IPS DF 6.9 (cell line): Measurements from ENCODE around the gene ADGRV1.

Source experiments
- DNase-seq: peaks from one replicate; pipeline ENCODE4 v3.0.0-alpha.2; 2013; ENCODE audit warnings: low read depth, low spot score
- H3K27ac ChIP-seq: one replicate; pipeline ENCODE4 v1.5.1; 2013; ENCODE audit warnings: low read length, control low read depth
- H3K27me3 ChIP-seq: 2 replicates; pipeline ENCODE4 v1.6.1; 2013; ENCODE audit warnings: mild to moderate bottlenecking, low read length; ENCODE audit not compliant: control insufficient read depth, insufficient read depth
- H3K36me3 ChIP-seq: 2 replicates; pipeline ENCODE4 v1.6.1; 2013; ENCODE audit warnings: low read length; ENCODE audit not compliant: control insufficient read depth, insufficient read depth
- H3K4me1 ChIP-seq: 2 replicates; pipeline ENCODE4 v1.6.1; 2013; ENCODE audit warnings: low read length; ENCODE audit not compliant: control insufficient read depth, insufficient read depth
- H3K4me3 ChIP-seq: 2 replicates; pipeline ENCODE4 v1.5.1; 2013; ENCODE audit warnings: mild to moderate bottlenecking, low read length
- H3K9me3 ChIP-seq: 2 replicates; pipeline ENCODE4 v1.6.1; 2013; ENCODE audit warnings: low read length, inconsistent platforms; ENCODE audit not compliant: control insufficient read depth, insufficient read depth
- WGBS: extraction: QIAGEN DNeasy Blood & Tissue Kit; methylation state at CpG from one replicate; pipeline ENCODE4 v1.1.7; 2013; ENCODE audit warnings: mixed read lengths, missing lambda C conversion rate; ENCODE audit not compliant: insufficient read length, insufficient coverage; 5-methylcytosine and 5-hydroxymethylcytosine counted together

Gene ADGRV1

GRCh38 chr5:91175708-91176107, 617.1 kb downstream of the ADGRV1 start:
- no peaks in the 10 kb centered on the region for H3K4me1 ChIP-seq
- no CpG with 5 or more reads among the region's 3 CpGs for WGBS
- H3K4me3 ChIP-seq = no peak overlapping the region
- no peak for DNase-seq
- H3K27me3 ChIP-seq = no peaks in the 10 kb centered on the region
- no peaks in the 10 kb centered on the region for H3K36me3 ChIP-seq
- H3K27ac ChIP-seq = no peak overlapping the region
- H3K9me3 ChIP-seq = no peaks in the 10 kb centered on the region

- no peak overlapping the region for H3K27ac ChIP-seq
- no peaks in the 10 kb centered on the region for H3K4me1 ChIP-seq
- no peaks in the 10 kb centered on the region for H3K36me3 ChIP-seq
- no peak overlapping the region for H3K4me3 ChIP-seq
- H3K9me3 ChIP-seq = no peaks in the 10 kb centered on the region
- no peaks in the 10 kb centered on the region for H3K27me3 ChIP-seq
- no CpG with 5 or more reads among the region's 6 CpGs for WGBS
- DNase-seq = no peak
Measured at GRCh38 chr5:91176288-91177016, 617.9 kb downstream of the ADGRV1 start.

- no peaks in the 10 kb centered on the region for H3K27me3 ChIP-seq
- H3K27ac ChIP-seq = no peak overlapping the region
- no peaks in the 10 kb centered on the region for H3K4me1 ChIP-seq
- H3K9me3 ChIP-seq = no peaks in the 10 kb centered on the region
- H3K36me3 ChIP-seq = no peaks in the 10 kb centered on the region
- DNase-seq = no peak
- WGBS = no CpG with 5 or more reads among the region's 5 CpGs
- H3K4me3 ChIP-seq = no peak overlapping the region
Measured at GRCh38 chr5:91177085-91177484, 618.5 kb downstream of the ADGRV1 start.

- Histone ChIP-seq H3K27ac (no peak overlapping the region), H3K4me3 (no peak overlapping the region), H3K4me1 (no peaks in the 10 kb centered on the region), H3K36me3 (no peaks in the 10 kb centered on the region), H3K27me3 (no peaks in the 10 kb centered on the region), H3K9me3 (no peaks in the 10 kb centered on the region)
- no peak for DNase-seq
- no CpG with 5 or more reads among the region's 3 CpGs for WGBS
Measured at GRCh38 chr5:91177639-91178038, 619.0 kb downstream of the ADGRV1 start.

- no peak for DNase-seq
- no peak overlapping the region for H3K27ac ChIP-seq
- no peaks in the 10 kb centered on the region for H3K27me3 ChIP-seq
- H3K9me3 ChIP-seq = no peaks in the 10 kb centered on the region
- 0 out of 2 replicates have a peak, but pooled peaks cover 2% of the 10 kb centered on the region for H3K4me1 ChIP-seq
- no peaks in the 10 kb centered on the region for H3K36me3 ChIP-seq
- no peak overlapping the region for H3K4me3 ChIP-seq
- no CpG with 5 or more reads among the region's 2 CpGs for WGBS
Measured at GRCh38 chr5:91178461-91178860, 619.9 kb downstream of the ADGRV1 start.

GRCh38 chr5:91179018-91179417, 620.4 kb downstream of the ADGRV1 start:
- 0 out of 2 replicates have a peak, but pooled peaks cover 2% of the 10 kb centered on the region for H3K4me1 ChIP-seq
- no CpG with 5 or more reads among the region's 1 CpG for WGBS
- H3K27me3 ChIP-seq = no peaks in the 10 kb centered on the region
- H3K4me3 ChIP-seq = no peak overlapping the region
- no peaks in the 10 kb centered on the region for H3K36me3 ChIP-seq
- H3K27ac ChIP-seq = no peak overlapping the region
- no peak for DNase-seq
- no peaks in the 10 kb centered on the region for H3K9me3 ChIP-seq

GRCh38 chr5:91180506-91180905, 621.9 kb downstream of the ADGRV1 start:
- Histone ChIP-seq H3K4me3 (no peak overlapping the region), H3K27ac (no peak overlapping the region), H3K27me3 (no peaks in the 10 kb centered on the region), H3K4me1 (0 out of 2 replicates have a peak, but pooled peaks cover 2% of the 10 kb centered on the region), H3K36me3 (no peaks in the 10 kb centered on the region), H3K9me3 (no peaks in the 10 kb centered on the region)
- no peak for DNase-seq
- no CpG with 5 or more reads among the region's 5 CpGs for WGBS

- H3K4me1 ChIP-seq = 0 out of 2 replicates have a peak, but pooled peaks cover 2% of the 10 kb centered on the region
- no peak for DNase-seq
- no peak overlapping the region for H3K27ac ChIP-seq
- H3K9me3 ChIP-seq = no peaks in the 10 kb centered on the region
- WGBS = no CpG with 5 or more reads among the region's 4 CpGs
- H3K36me3 ChIP-seq = no peaks in the 10 kb centered on the region
- no peaks in the 10 kb centered on the region for H3K27me3 ChIP-seq
- H3K4me3 ChIP-seq = no peak overlapping the region
Measured at GRCh38 chr5:91182763-91183162, 624.2 kb downstream of the ADGRV1 start.

GRCh38 chr5:91183743-91184142, 625.1 kb downstream of the ADGRV1 start:
- Histone ChIP-seq H3K9me3 (no peaks in the 10 kb centered on the region), H3K27ac (no peak overlapping the region), H3K4me1 (0 out of 2 replicates have a peak, but pooled peaks cover 2% of the 10 kb centered on the region), H3K27me3 (no peaks in the 10 kb centered on the region), H3K4me3 (no peak overlapping the region), H3K36me3 (no peaks in the 10 kb centered on the region)
- no CpG with 5 or more reads among the region's 4 CpGs for WGBS
- DNase-seq = no peak

- Histone ChIP-seq H3K27ac (no peak overlapping the region), H3K9me3 (no peaks in the 10 kb centered on the region), H3K4me1 (0 out of 2 replicates have a peak, but pooled peaks cover 2% of the 10 kb centered on the region), H3K27me3 (no peaks in the 10 kb centered on the region), H3K4me3 (no peak overlapping the region), H3K36me3 (no peaks in the 10 kb centered on the region)
- WGBS = no CpG with 5 or more reads among the region's 5 CpGs
- DNase-seq = no peak
Measured at GRCh38 chr5:91186101-91186500, 627.5 kb downstream of the ADGRV1 start.

GRCh38 chr5:91187032-91187431, 628.4 kb downstream of the ADGRV1 start:
- no peak overlapping the region for H3K4me3 ChIP-seq

More at GRCh38 chr5:91187032-91187431, 628.4 kb downstream of the ADGRV1 start:
- no peaks in the 10 kb centered on the region for H3K27me3 ChIP-seq
- H3K27ac ChIP-seq = no peak overlapping the region
- H3K9me3 ChIP-seq = no peaks in the 10 kb centered on the region
- no CpG with 5 or more reads among the region's 3 CpGs for WGBS
- H3K36me3 ChIP-seq = no peaks in the 10 kb centered on the region
- 0 out of 2 replicates have a peak, but pooled peaks cover 2% of the 10 kb centered on the region for H3K4me1 ChIP-seq
- no peak for DNase-seq
